Activated CD4-positive, alpha-beta T cell treated with anti-CD3 and anti-CD28 coated beads, Interleukin-2, amount 10 ng/mL, durations not matched to agents 7 days and 5 days (primary cell): ENCODE data around the gene MAPK10. TPM values are rescaled to one million over a fixed set of nuclear protein-coding genes. Genes with fewer than 3 reads are reported as not detected.

Experiments used
- CTCF ChIA-PET: fragments of 350-600 bp; sonication (Branson Sonifier 250); formaldehyde crosslinking; loops from one replicate; lab custom pipeline; 2021; ENCODE audit warnings: antibody characterized with exemption; lab: Charles Lee
- POLR2A ChIA-PET: fragments of 350-600 bp; sonication (Branson Sonifier 250); formaldehyde crosslinking; loops from one replicate; lab custom pipeline; 2021; ENCODE audit warnings: antibody characterized with exemption; lab: Charles Lee
- DNase-seq: peaks from one replicate; pipeline ENCODE4 v3.0.0-alpha.2; 2020
- H3K27ac Mint-ChIP-seq: one replicate; pipeline ENCODE4 v1.8.0; 2021; ENCODE audit warnings: mild to moderate bottlenecking, moderate library complexity, mixed read lengths
- H3K27me3 Mint-ChIP-seq: one replicate; pipeline ENCODE4 v1.8.0; 2021; ENCODE audit warnings: mixed read lengths
- H3K36me3 Mint-ChIP-seq: one replicate; pipeline ENCODE4 v1.8.0; 2021; ENCODE audit warnings: low read depth, mixed read lengths
- H3K4me1 Mint-ChIP-seq: one replicate; pipeline ENCODE4 v1.8.0; 2021; ENCODE audit warnings: mixed read lengths
- H3K4me3 Mint-ChIP-seq: one replicate; pipeline ENCODE4 v1.8.0; 2021; ENCODE audit warnings: mild to moderate bottlenecking, moderate library complexity, mixed read lengths
- H3K9me3 Mint-ChIP-seq: one replicate; pipeline ENCODE4 v1.8.0; 2021; ENCODE audit warnings: mixed read lengths
- total RNA-seq, 2 experiments: library from RNA; stranded (reverse); gene quantifications; one replicate each; pipeline ENCODE4 v1.2.3, GENCODE V29; 2021

Gene MAPK10
- total RNA-seq, 2 experiments from 2014 or later, result not detected

DNA sequence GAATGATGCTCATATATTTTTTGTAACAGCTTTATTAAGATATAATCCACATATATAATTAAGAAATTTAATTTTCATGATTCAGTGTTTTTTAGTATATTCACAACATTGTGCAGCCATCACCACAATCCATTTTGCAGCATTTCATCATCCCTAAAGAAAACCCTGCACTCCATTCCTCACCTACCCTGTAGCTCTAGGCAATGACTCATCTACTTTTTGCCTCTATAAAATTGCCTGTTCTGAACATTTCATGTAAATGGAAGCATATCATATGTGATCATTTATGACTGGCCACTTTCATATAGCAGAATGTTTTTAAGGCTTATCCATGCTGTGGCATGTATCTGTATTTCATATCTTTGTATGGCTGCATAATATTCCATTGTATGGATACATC lies 339.9 kb downstream of the MAPK10 start:
- ChIA-PET POLR2A (no interaction called here), CTCF (no interaction called here)
- H3K36me3 Mint-ChIP-seq, result no peaks in the 10 kb centered on the region
- no peaks in the 10 kb centered on the region for H3K27me3 Mint-ChIP-seq
- no peaks in the 10 kb centered on the region for H3K4me1 Mint-ChIP-seq
- no peak for DNase-seq
- H3K27ac Mint-ChIP-seq, result no peak overlapping the region
- H3K9me3 Mint-ChIP-seq, result no peaks in the 10 kb centered on the region
- H3K4me3 Mint-ChIP-seq, result no peak overlapping the region

DNA sequence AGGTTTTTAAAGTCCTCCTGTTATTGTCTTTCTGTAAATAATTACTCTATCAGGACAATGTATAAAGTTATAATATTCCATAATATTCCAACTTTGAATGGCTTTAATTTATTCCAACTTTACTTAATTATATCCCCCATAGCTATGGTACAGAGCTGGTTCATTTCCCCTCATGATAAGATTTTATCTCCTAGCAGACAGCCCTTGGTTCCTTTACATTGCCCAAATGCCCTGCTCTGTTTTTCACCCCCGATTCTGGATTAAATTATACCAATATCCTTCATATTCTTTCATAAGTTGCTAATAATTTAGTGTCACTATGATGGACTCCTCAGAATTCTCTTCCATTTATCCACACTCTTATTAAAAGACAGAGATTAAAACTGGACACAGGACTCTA lies 340.5 kb downstream of the MAPK10 start:
- no peaks in the 10 kb centered on the region for H3K4me1 Mint-ChIP-seq
- H3K9me3 Mint-ChIP-seq, result no peaks in the 10 kb centered on the region
- no peak overlapping the region for H3K4me3 Mint-ChIP-seq
- no peaks in the 10 kb centered on the region for H3K36me3 Mint-ChIP-seq
- ChIA-PET POLR2A (no interaction called here), CTCF (no interaction called here)
- no peak for DNase-seq
- no peaks in the 10 kb centered on the region for H3K27me3 Mint-ChIP-seq
- H3K27ac Mint-ChIP-seq, result no peak overlapping the region

- CTCF ChIA-PET, result no interaction called here
- Mint-ChIP-seq H3K9me3 (no peaks in the 10 kb centered on the region), H3K4me1 (no peaks in the 10 kb centered on the region), H3K27ac (no peak overlapping the region), H3K36me3 (no peaks in the 10 kb centered on the region), H3K27me3 (no peaks in the 10 kb centered on the region), H3K4me3 (no peak overlapping the region)
- POLR2A ChIA-PET, result no interaction called here
- DNase-seq, result no peak
Observed at GRCh38 chr4:86015412-86016350, 344.2 kb downstream of the MAPK10 start.

DNA sequence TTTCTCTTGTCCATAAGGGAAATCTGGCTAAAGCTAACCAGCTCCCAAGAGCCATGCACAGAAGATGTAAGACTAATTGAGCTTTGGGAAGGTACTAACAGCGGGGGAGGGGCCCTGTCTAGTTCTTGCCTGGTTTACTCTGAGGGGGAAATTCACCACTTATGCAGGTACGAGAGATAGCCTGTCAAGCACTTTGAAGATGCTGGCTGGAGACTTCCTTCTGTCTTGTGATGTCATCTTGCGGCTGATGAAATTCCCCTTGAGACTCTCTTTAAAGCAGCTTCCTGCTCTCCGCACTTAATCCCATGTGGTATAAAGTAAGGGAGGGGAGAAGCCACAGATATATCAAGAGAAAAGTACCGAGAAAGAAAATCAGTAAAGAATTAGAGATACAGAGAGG lies 345.3 kb downstream of the MAPK10 start:
- DNase-seq, result no peak
- ChIA-PET CTCF (no interaction called here), POLR2A (no interaction called here)
- Mint-ChIP-seq H3K36me3 (no peaks in the 10 kb centered on the region), H3K4me3 (no peak overlapping the region), H3K27me3 (no peaks in the 10 kb centered on the region), H3K9me3 (no peaks in the 10 kb centered on the region), H3K27ac (no peak overlapping the region), H3K4me1 (no peaks in the 10 kb centered on the region)

- Mint-ChIP-seq H3K4me3 (no peak overlapping the region), H3K36me3 (no peaks in the 10 kb centered on the region), H3K4me1 (no peaks in the 10 kb centered on the region), H3K27me3 (no peaks in the 10 kb centered on the region), H3K27ac (no peak overlapping the region), H3K9me3 (no peaks in the 10 kb centered on the region)
- DNase-seq, result no peak
- ChIA-PET POLR2A (no interaction called here), CTCF (no interaction called here)
Observed at GRCh38 chr4:86013621-86014020, 346.2 kb downstream of the MAPK10 start.

- DNase-seq, result no peak
- ChIA-PET POLR2A (no interaction called here), CTCF (no interaction called here)
- Mint-ChIP-seq H3K9me3 (no peaks in the 10 kb centered on the region), H3K27ac (no peak overlapping the region), H3K4me3 (no peak overlapping the region), H3K4me1 (no peaks in the 10 kb centered on the region), H3K27me3 (no peaks in the 10 kb centered on the region), H3K36me3 (no peaks in the 10 kb centered on the region)
Observed at GRCh38 chr4:86011117-86011516, 348.7 kb downstream of the MAPK10 start.

GRCh38 chr4:86007042-86007441 lies 352.8 kb downstream of the MAPK10 start:
- no peak overlapping the region for H3K4me3 Mint-ChIP-seq
- no peaks in the 10 kb centered on the region for H3K4me1 Mint-ChIP-seq
- H3K27me3 Mint-ChIP-seq, result no peaks in the 10 kb centered on the region
- no peak overlapping the region for H3K27ac Mint-ChIP-seq
- POLR2A ChIA-PET, result no interaction called here
- no peaks in the 10 kb centered on the region for H3K36me3 Mint-ChIP-seq
- no peak for DNase-seq
- CTCF ChIA-PET, result no interaction called here
- H3K9me3 Mint-ChIP-seq, result no peaks in the 10 kb centered on the region

- Mint-ChIP-seq H3K4me3 (no peak overlapping the region), H3K27ac (no peak overlapping the region), H3K9me3 (no peaks in the 10 kb centered on the region), H3K4me1 (no peaks in the 10 kb centered on the region), H3K36me3 (no peaks in the 10 kb centered on the region), H3K27me3 (no peaks in the 10 kb centered on the region)
- CTCF ChIA-PET, result no interaction called here
- DNase-seq, result no peak
- POLR2A ChIA-PET, result no interaction called here
Observed at GRCh38 chr4:86006057-86006456, 353.8 kb downstream of the MAPK10 start.

DNA sequence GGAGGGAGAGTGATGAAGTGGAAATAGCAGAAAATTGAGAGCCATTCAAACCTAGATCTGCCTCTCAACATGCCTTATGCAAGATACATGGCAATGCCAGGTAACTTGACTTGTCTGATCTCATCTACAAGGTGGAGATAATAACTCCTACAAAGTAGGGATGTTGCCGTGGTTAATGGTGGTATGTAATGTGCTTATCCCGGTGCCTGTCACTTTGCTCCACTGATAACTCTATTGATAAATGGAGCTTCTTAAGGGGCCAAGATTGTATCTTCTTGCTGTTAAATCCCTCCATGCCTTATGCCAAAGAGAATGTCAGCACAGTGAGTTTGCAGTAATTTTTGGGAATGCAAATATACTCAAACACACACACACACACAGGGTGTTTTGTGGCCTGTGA lies 355.8 kb downstream of the MAPK10 start:
- no peaks in the 10 kb centered on the region for H3K36me3 Mint-ChIP-seq

DNA sequence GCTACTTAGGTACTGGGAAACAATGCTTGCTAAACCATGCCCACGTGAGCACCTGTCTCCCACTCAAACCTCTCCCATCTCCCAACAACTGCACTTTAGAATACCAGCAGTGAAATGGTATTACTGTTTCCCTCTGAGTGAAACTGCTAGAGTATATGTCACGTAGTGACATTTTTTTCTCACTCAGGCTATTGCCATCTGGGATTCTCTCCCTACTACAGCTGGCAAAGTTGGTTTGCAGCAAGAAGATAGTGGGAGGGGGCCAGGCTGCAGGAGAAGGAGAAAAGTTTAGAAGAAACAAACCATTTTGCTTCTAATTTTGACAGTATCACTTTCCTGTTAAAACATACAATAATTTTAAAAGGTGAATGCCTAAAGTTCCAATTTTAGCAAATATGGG lies 358.3 kb downstream of the MAPK10 start:
- Mint-ChIP-seq H3K27me3 (no peaks in the 10 kb centered on the region), H3K4me3 (no peak overlapping the region), H3K27ac (no peak overlapping the region), H3K36me3 (no peaks in the 10 kb centered on the region), H3K9me3 (no peaks in the 10 kb centered on the region), H3K4me1 (no peaks in the 10 kb centered on the region)
- no peak for DNase-seq
- POLR2A ChIA-PET, result no interaction called here
- CTCF ChIA-PET, result interaction anchor here (1.1 kb wide), 1 partner anchor 22 kb away, joined by 3 read pairs; no protein-coding TSS in a partner anchor

More for the DNA sequence above, 355.8 kb downstream of the MAPK10 start:
- Mint-ChIP-seq H3K27ac (no peak overlapping the region), H3K4me1 (no peaks in the 10 kb centered on the region), H3K4me3 (no peak overlapping the region), H3K9me3 (no peaks in the 10 kb centered on the region), H3K27me3 (no peaks in the 10 kb centered on the region)
- ChIA-PET POLR2A (no interaction called here), CTCF (no interaction called here)
- no peak for DNase-seq

DNA sequence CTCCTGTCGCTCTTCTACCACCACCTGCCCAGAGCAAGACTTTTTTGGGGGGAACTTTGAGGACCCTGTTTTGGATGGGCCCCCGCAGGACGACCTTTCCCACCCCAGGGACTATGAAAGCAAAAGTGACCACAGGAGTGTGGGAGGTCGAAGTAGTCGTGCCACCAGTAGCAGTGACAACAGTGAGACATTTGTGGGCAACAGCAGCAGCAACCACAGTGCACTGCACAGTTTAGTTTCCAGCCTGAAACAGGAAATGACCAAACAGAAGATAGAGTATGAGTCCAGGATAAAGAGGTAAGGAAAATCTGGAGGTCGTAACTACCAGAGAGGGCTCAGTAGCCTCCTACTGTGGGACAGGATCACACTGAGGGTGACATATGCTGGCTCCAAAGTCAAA lies 364.5 kb downstream of the MAPK10 start:
- Mint-ChIP-seq H3K27ac (no peak overlapping the region), H3K4me3 (no peak overlapping the region), H3K36me3 (no peaks in the 10 kb centered on the region), H3K4me1 (no peaks in the 10 kb centered on the region), H3K9me3 (no peaks in the 10 kb centered on the region), H3K27me3 (no peaks in the 10 kb centered on the region)
- CTCF ChIA-PET, result no interaction called here
- POLR2A ChIA-PET, result no interaction called here
- no peak for DNase-seq

- Mint-ChIP-seq H3K4me1 (no peaks in the 10 kb centered on the region), H3K9me3 (no peaks in the 10 kb centered on the region), H3K27me3 (no peaks in the 10 kb centered on the region), H3K36me3 (no peaks in the 10 kb centered on the region), H3K27ac (no peak overlapping the region), H3K4me3 (no peak overlapping the region)
- DNase-seq, result no peak
- ChIA-PET CTCF (no interaction called here), POLR2A (no interaction called here)
Observed at GRCh38 chr4:85994576-85994975, 365.3 kb downstream of the MAPK10 start.

- no peaks in the 10 kb centered on the region for H3K27me3 Mint-ChIP-seq
- POLR2A ChIA-PET, result no interaction called here
- DNase-seq, result no peak
- no peaks in the 10 kb centered on the region for H3K36me3 Mint-ChIP-seq
- H3K4me1 Mint-ChIP-seq, result no peaks in the 10 kb centered on the region
- H3K9me3 Mint-ChIP-seq, result no peaks in the 10 kb centered on the region
- no peak overlapping the region for H3K27ac Mint-ChIP-seq
- CTCF ChIA-PET, result no interaction called here
- no peak overlapping the region for H3K4me3 Mint-ChIP-seq
Observed at GRCh38 chr4:85993641-85994040, 366.2 kb downstream of the MAPK10 start.

GRCh38 chr4:85986266-85986665 lies 373.6 kb downstream of the MAPK10 start:
- no peaks in the 10 kb centered on the region for H3K9me3 Mint-ChIP-seq
- POLR2A ChIA-PET, result no interaction called here
- H3K27me3 Mint-ChIP-seq, result no peaks in the 10 kb centered on the region
- H3K4me3 Mint-ChIP-seq, result no peak overlapping the region
- H3K36me3 Mint-ChIP-seq, result no peaks in the 10 kb centered on the region
- no peak for DNase-seq
- CTCF ChIA-PET, result no interaction called here
- no peaks in the 10 kb centered on the region for H3K4me1 Mint-ChIP-seq
- H3K27ac Mint-ChIP-seq, result no peak overlapping the region
